Stimulated activated CD4-positive, alpha-beta T cell treated with anti-CD3 and anti-CD28 coated beads, Interleukin-1b, Interleukin-23, amount 100 ng/mL, for 24 hours (primary cell): Measurements from ENCODE around the gene IGFLR1.
A peak's percentile ranks its signal among the peaks of the same experiment; 100 is the strongest.

Experiments
- DNase-seq, 4 experiments: peaks; one replicate each; pipeline ENCODE4 v3.0.0-alpha.2; 2020; ENCODE audit warnings: low read depth in 4 of 4, low spot score in 1 of 4

IGFLR1 gene, protein sequence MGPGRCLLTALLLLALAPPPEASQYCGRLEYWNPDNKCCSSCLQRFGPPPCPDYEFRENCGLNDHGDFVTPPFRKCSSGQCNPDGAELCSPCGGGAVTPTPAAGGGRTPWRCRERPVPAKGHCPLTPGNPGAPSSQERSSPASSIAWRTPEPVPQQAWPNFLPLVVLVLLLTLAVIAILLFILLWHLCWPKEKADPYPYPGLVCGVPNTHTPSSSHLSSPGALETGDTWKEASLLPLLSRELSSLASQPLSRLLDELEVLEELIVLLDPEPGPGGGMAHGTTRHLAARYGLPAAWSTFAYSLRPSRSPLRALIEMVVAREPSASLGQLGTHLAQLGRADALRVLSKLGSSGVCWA

DNA sequence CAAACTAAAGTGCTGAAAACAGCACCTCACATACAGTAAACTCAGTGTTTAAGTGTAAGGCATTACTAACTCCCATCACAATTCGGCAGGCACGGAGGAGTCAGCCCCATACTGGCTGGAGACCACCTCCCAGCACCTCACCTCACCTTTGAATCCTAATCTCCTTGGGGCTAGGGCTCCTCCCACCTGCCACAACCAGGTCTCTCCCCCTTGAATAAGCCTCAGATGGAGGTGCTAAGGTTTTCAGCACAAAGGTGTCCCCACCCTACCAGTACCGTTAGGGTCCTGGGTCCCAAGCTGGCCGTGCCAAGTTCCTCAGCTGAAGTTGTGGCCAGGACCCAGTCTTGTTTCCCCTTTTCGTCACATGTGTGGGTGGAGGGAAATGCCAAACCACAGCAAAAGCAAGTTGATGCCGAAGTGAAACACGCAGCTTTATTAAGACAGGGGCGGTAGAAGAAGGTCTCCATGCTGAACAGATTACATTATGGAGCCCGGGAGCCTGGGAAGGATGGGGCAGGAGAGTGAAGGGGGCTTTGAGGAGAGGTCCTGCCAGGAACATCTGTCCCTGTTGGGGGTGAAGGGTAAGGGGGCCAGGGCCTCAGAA lies at the start of gene IGFLR1:
IGFLR1 (minus strand) TSS at position 332 of the 604 bp plus-strand sequence. CDS start 1,272 bp downstream, outside the sequence.
- peak in 2 of 4 experiments; percentile 60 to 63 for DNase-seq

DNA sequence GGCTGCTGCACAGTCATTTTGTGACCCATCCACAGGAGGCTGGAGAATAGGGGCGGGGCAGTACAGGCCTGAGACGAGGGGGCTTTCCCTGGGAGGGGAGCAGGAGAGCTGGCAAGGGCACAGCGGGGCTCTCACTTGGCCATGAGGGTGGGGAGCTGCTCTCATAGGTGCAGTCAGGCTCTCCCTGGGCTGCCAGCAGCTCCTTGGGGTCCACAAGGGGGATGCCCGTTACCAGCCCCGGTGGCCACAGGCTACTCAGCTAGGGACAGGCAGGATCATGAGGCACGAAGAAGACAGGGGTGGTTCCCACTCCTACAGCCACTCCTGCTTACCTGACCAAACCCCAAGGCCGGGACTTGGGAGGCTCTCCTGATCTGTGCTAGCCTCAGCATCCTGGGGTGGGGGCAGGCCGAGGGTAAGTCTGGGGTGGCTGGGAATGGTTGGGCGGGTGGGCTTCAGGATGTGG lies 49.6 kb upstream of the IGFLR1 start:
- DNase-seq = no peak

DNA sequence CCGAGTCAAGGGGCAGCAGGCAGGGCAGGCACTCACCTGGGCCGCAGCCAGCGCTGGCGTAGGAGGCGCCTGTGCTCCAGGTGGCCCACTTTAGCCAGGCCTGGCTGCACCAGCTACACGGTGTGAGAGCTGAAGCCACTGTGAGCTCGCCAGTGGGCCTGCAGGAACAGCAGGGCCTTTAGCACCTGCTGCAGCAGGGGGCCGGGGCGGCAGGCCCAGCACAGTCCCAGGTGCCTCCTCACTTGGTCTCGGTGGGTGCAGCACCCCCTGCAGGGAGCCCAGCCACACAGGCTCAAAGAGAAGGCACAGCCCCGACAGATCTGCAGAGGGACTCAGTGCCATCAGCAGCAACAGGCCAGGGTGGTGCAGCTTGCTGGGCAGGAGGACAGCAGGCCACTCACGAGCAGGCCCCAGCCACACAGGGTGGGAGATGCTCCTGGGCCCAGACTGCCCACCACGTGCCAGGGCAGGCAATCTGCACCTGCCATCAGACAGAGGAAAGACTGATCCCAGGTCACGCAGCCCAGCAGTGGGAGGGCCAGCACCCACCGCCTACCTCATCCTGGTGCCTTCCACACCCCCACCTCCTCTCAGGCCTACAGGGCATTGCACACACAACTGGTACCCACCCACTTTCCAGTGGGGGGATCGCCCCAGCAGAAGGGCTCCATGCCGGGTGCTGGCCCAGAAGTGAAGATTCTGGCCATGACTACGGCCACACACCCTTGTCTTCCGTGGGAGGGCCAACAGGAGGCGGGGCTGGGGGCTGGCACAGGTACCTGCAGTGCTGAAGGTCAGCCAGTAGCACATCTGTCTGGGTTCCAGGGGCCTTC lies 48.9 kb upstream of the IGFLR1 start:
- DNase-seq = no peak

DNA sequence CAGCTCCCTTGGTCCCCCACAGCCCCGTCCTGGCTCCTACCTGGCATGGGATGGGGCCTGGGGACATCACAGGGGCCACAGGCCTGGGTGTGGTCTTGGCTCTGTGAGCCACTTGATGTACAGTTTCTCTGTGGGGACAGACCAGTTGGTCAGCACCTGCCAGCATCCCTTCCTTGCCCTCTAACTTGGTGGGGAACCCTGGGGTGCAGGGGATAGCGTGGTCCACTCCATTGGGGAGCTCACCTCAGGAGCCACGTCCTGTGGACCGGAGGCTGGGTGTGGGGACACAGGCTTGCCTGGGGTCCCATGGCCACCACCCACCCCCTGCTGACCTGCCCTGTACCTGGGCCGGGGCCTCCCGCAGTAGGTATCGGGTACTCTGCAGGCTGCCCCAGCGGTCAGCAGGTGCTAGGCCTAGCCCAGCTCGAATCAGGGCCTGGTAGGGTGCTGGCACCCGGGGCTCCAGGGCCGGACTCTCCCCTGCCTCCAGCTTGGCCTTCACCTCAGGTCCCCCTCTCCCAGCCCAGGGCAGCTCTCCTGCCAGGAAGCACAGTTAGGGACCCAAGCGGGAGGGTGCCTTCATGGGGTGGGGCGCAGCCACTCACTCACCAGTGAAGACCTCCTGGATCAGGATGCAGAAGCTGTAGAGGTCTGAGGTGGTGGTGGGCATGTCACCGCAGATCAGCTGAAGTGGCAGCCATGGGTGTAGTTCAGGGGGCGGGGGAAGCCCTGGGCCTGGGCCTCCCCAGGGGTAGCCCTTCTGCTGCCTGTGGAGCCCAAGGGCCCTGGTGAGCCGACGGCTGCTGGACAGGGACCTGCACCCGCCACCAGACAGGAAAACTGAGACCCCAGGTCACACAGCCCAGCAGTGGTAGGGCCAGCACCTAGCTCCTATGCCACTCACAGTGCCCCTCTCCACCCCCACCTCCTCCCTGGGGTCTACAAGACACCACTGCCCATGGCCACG lies 48.0 kb upstream of the IGFLR1 start:
- DNase-seq = no peak

DNA sequence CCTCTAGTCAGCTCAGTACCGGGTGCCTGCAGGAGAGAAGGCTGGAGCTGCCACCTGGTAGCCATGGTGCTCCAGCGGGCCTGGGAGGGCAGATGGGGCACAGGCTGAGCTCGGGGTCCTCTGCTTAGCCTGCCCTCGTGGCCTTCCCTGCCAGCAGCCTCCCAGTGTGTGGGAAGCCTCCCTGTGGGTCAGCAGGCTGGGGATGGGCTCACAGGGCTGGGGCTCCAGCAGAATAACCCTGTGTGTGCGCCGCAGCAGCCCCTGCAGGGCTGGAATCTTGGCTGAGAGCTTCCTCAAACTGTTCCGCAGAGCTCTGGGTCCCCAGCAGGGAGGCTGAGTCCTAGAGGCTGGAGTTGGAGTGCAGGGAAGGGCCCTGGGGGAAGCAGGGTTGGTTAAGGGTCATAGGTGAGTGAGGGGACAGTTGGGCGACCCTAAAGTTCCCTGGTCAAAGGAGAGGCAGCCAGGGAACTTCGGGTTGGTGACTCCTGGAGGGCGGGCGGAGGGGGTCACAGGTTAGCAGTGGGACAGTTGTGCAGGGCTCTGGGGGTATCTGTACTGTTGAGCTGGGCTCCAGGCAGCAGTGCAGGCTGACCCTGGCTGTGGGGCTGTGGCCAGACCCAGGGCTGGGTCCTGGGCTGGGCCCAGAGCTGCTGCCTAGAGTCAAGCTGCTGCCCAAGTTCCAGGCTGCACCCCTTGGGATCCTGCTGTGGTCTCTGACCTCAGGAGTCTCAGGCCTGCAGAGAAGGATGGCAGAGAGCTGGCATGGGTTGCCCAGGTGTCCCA lies 47.1 kb upstream of the IGFLR1 start:
- no peak for DNase-seq

DNA sequence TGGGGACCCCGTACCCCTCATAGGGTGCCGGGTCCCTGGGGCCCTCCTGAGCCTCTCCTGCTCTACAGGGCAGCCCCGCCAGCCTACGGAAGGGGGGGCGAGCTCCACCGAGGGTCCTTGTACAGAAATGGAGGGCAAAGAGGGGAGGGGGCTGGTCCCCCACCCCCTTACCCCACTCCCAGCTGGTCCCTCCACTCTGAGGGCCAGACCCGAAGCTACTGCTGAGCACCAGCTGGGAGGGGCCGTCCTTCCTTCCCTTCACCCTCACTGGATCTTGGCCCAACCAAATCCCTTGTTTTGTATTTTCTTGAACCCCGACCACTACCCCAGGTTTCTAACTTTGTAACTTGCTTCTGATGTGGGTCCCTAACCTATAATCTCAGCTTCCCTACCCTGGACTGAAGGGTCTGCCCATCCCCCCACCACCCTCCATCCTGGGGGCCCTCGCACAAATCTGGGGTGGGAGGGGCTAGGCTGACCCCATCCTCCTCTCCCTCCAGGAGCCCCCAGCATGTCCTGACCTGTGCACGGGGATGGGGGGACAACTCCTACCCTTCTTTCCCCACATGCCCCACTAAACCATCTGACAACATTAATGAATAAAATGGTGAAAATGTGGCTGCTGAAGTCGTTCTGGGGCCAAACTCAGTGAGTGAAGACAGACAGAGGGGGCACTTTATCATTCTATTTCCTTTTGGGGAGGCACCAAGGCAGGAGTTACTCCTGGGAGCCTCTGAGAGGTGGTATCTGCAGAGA lies 46.1 kb upstream of the IGFLR1 start:
- DNase-seq = no peak

DNA sequence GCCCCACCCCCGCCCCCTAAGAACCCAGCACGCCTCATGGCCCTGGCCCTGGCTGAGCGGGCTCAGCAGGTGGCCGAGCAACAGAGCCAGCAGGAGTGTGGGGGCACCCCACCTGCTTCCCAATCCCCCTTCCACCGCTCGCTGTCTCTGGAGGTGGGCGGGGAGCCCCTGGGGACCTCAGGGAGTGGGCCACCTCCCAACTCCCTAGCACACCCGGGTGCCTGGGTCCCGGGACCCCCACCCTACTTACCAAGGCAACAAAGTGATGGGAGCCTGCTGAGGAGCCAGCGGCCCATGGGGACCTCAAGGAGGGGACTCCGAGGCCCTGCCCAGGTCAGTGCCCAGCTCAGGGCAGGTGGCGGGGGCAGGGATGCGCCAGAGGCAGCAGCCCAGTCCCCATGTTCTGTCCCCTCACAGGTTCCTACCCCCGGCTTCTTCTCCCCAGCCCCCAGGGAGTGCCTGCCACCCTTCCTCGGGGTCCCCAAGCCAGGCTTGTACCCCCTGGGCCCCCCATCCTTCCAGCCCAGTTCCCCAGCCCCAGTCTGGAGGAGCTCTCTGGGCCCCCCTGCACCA lies 45.1 kb upstream of the IGFLR1 start:
- no peak for DNase-seq

DNA sequence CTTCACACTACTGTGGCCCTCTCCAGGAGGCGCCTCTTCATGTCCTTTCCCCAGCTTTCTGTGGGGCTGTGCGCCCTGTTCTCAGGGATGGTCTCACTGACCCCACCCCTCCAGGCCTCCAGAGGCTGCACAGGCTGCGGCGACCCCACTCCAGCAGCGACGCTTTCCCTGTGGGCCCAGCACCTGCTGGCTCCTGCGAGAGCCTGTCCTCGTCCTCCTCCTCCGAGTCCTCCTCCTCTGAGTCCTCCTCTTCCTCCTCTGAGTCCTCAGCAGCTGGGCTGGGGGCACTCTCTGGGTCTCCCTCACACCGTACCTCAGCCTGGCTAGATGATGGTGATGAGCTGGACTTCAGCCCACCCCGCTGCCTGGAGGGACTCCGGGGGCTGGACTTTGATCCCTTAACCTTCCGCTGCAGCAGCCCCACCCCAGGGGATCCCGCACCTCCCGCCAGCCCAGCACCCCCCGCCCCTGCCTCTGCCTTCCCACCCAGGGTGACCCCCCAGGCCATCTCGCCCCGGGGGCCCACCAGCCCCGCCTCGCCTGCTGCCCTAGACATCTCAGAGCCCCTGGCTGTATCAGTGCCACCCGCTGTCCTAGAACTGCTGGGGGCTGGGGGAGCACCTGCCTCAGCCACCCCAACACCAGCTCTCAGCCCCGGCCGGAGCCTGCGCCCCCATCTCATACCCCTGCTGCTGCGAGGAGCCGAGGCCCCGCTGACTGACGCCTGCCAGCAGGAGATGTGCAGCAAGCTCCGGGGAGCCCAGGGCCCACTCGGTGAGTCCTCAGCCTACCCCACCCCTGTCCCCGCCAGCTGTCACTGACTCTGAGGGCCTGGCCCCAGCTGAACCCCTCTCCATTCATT lies 44.3 kb upstream of the IGFLR1 start:
- DNase-seq = no peak

DNA sequence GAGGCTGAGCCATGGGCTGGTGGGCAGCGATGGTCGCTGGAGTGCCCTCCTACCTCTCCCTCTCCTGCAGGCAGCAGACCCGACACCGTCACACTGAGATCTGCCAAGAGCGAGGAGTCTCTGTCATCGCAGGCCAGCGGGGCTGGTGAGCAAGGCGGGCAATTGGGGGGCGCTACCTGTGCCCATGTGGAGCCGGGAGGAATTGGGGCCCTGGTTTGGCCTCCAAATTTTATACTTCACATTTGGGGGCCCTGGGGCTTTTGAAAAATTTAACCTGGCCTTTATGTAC lies 43.0 kb upstream of the IGFLR1 start:
- DNase-seq = no peak

DNA sequence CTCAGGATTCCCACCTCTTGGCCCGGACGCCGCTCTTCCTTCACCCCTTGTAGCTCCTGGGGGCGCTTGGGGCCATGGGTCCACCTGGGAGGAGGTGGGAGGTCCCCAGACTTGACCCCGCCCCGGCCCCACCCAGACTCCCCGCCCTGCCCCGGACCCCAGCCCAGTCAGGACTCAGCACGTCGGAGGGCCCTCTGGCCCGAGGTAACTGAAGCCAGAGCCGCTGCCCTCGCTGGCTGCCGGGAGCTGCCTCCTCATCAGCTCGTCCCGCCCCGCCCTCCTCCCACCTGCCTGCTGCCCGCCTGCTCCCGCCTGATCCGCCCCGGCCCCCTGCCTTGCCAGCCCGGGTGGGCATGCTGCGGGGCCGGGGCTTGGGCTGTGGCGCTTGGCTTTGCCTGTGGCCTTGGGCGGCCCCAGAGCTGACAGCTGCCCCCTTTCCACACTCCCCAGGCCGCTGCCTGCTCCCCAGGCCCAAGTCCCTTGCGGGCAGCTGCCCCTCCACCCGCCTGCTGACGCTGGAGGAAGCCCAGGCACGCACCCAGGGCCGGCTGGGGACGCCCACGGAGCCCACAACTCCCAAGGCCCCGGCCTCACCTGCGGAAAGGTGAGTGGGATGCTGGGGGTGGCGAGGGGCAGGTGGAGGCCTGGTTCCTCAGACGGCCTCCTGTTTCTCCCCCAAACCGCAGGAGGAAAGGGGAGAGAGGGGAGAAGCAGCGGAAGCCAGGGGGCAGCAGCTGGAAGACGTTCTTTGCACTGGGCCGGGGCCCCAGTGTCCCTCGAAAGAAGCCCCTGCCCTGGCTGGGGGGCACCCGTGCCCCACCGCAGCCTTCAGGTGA lies 42.5 kb upstream of the IGFLR1 start:
- no peak for DNase-seq

DNA sequence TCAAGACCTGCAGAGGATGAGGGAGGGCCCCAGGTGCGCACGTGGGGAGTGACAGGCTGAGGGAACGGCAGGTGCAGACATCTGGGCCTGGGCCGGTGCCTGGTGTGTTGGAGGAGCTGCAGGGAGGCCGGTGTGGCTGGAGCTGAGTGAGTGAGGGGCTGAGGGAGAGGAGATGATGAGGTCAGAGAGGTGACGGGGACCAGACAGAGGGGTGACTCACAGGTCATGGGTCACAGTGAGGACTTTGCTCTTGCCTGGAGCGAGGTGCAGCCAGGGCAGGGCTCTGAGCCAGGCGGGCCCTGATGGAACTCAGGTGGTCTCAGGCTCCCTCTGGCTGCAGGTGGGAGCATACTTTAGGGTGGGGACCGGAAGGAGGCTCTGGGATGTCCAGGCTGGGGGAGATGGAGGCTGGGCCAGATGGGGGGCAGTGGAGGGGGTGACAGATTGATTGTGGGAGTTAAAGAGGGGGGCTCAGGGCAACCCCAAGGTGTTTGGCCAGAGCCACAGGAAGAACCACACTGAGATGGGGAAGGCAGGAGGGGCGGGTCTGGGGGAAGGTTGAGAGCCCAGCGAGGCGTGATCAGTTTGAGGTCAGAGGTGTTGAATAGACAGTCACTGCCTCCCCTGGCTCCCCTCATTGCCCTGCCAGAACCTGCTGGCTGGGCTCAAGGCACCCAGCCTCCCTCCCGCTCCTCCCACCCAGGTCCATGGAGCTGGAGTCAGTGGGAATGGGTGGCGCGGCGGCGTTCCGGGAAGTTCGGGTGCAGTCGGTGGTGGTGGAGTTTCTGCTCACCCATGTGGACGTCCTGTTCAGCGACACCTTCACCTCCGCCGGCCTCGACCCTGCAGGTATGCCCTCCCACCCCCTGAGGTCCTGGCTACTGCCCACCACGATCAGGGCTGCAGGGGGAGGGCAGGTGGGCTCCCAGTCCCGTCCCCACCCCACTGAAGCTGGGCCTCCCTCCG lies 41.5 kb upstream of the IGFLR1 start:
- DNase-seq = no peak

DNA sequence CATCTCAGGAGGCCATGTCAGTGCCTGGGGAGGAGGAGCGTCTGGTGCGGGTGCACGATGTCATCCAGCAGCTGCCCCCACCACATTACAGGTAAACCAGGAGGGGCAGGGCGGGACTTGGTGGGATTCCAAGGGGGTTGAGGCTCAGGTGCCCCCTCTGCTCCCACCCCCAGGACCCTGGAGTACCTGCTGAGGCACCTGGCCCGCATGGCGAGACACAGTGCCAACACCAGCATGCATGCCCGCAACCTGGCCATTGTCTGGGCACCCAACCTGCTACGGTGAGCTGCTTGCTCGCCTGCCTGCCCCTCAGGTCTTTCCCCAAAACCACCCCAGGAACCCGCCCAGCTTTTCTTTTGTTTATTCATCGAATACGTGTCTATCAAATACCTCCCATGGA lies 40.3 kb upstream of the IGFLR1 start:
- DNase-seq = no peak

DNA sequence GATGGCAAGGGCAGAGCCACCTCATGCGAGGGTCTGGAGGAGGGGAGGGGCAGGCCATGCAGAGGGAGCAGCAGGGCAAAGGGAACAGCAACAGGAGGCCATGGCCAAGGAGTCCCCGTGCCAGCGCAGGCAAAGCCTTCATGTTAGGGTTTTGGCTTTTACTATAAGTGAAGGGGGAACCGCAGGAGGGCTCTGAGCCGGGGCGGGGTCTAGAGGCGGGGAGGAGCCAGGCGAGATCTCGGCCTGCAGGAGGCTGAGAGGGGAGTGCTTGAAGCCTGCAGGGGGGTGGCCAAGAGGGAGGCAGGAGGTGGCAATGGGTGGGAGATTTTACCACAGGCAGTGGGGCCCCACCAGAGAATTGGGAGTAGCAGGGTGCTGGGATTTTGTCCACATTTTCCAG lies 39.4 kb upstream of the IGFLR1 start:
- no peak for DNase-seq

DNA sequence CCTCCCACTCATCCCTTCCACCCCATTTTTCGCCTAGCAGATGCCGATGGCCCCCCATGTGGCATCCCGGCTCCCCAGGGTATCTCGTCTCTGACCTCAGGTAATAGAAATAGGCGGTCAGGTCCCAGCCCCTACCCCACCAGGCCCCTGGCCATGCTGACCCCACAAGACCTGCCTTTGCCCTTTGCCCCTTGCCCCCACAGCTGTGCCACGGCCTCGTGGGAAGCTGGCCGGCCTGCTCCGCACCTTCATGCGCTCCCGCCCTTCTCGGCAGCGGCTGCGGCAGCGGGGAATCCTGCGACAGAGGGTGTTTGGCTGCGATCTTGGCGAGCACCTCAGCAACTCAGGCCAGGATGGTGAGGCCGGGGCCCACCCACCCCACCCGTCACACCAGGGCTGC lies 38.5 kb upstream of the IGFLR1 start:
- no peak for DNase-seq

DNA sequence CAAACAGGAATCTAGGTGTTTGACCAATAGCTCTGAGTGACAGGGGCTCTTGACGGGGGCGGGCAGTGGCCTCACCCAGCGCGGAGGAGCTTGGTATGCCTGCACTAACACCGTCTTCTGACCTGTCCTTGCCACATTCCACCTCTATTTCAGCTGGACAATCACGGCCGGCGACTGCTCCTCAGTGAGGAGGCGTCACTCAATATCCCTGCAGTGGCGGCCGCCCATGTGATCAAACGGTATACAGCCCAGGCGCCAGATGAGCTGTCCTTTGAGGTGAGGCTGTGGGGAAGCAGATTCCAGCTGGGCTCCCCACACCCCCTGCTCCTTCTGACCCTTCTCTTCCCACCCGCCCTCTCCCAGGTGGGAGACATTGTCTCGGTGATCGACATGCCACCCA lies 37.8 kb upstream of the IGFLR1 start:
- DNase-seq = no peak

DNA sequence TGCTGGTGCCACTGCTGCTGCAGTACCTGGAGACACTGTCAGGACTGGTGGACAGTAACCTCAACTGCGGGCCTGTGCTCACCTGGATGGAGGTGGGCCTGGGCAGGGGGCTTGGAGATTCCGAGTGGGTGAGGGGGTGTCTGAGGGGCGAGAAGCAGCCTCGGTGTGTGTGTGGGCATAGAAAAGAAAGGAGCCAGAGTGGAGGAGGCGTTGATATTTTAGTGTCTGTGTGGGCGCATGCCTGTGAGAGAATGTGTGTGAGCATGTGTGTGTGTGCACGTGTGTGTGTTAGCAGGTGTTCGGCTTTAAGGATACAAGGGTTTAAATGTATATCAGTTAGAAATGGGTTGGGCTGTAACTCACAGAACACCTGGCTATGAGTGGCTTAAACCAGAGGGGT lies 36.8 kb upstream of the IGFLR1 start:
- no peak for DNase-seq
